Transverse colon (tissue), 4 donors: Measurements from ENCODE around the gene PSD. TPM values are rescaled to one million over a fixed set of nuclear protein-coding genes. Genes with fewer than 3 reads are reported as not detected.

Experiments used
- DNase-seq: peaks from one replicate; pipeline ENCODE4 v3.0.0-alpha.2; 2019
- H3K27ac ChIP-seq, 4 donors: fragments of 200-600 bp; sonication (generic); 2 replicates each; pipeline ENCODE4 v1.5.1; 2016 to 2018; ENCODE audit warnings: inconsistent platforms in 4 of 4
- H3K27me3 ChIP-seq: fragments of 200-600 bp; sonication (generic); 2 replicates; pipeline ENCODE4 v1.5.1; 2017; ENCODE audit warnings: inconsistent platforms
- H3K36me3 ChIP-seq, 4 donors: fragments of 200-600 bp; sonication (generic); 2 replicates each; pipeline ENCODE4 v1.5.1; 2017 to 2019; ENCODE audit warnings: inconsistent platforms in 4 of 4
- H3K4me1 ChIP-seq, 4 donors: fragments of 200-600 bp; sonication (generic); 2 replicates each; pipeline ENCODE4 v1.5.1; 2017 to 2020; ENCODE audit warnings: inconsistent platforms in 4 of 4
- H3K4me3 ChIP-seq, 4 donors: fragments of 200-600 bp; sonication (generic); 1 replicate in 1 of 4; 2 replicates in 3 of 4; pipeline versions ENCODE4 v1.5.1 to v1.6.1; 2017 to 2019; ENCODE audit warnings: inconsistent platforms in 4 of 4
- H3K9me3 ChIP-seq, 2 donors: fragments of 200-600 bp; sonication (generic); 2 replicates each; pipeline ENCODE4 v1.5.1; 2017 to 2019; ENCODE audit warnings: inconsistent platforms in 2 of 2
- CTCF ChIP-seq, 5 experiments: fragments of 200-600 bp in 3 of 5; fragments of 450-650 bp in 2 of 5; sonication (generic) in 3 of 5; IDR thresholded peaks; 1 replicate in 2 of 5; 2 replicates in 3 of 5; pipeline ENCODE4 v1.5.1; 2016 to 2017; ENCODE audit warnings: antibody characterized with exemption in 5 of 5, inconsistent platforms in 3 of 5, mild to moderate bottlenecking in 2 of 5, moderate library complexity in 1 of 5
- EP300 ChIP-seq: sonication (generic); formaldehyde crosslinking; IDR thresholded peaks from one replicate; pipeline ENCODE4 v1.6.1; 2017; ENCODE audit warnings: antibody characterized with exemption, low read depth
- POLR2A ChIP-seq: fragments of 450-650 bp; IDR thresholded peaks from one replicate; pipeline ENCODE4 v1.6.1; 2016; ENCODE audit warnings: antibody characterized with exemption, mild to moderate bottlenecking, moderate library complexity
- POLR2AphosphoS5 ChIP-seq, 3 donors: sonication (generic); formaldehyde crosslinking; IDR thresholded peaks; one replicate each; pipeline ENCODE4 v1.6.1; 2016; ENCODE audit warnings: antibody characterized with exemption in 3 of 3
- WGBS, 2 donors: methylation state at CpG; one replicate each; pipeline ENCODE4 v1.1.5; 2018; ENCODE audit warnings: low coverage in 1 of 2; 5-methylcytosine and 5-hydroxymethylcytosine counted together
- in situ Hi-C, 4 donors: fragments of 200-750 bp; cut with MboI; loops; one replicate each; pipeline versions ENCODE4 v1.15.0 to v1.15.1; 2017; ENCODE audit warnings: low sequenced_read_pairs in 3 of 4, low pct_ligation_motif_present in 1 of 4, low pct_unique_long_range_greater_than_20kb in 1 of 4
- intact Hi-C: fragments of 100-400 bp; cut with DNase I; formaldehyde crosslinking; loops from one replicate; pipeline ENCODE4 v1.15.1; 2023; ENCODE audit warnings: low total_unique reads
- total RNA-seq, 4 donors: library from RNA; depleted of rRNA; stranded (reverse); fragments of >200 nt; gene quantifications; one replicate each; pipeline ENCODE4 v1.1.0, GENCODE V29; 2016

The PSD gene
- total RNA-seq, 4 donors from 2014 or later = 38.9 to 56.1 (median 49.4) TPM

GRCh38 chr10:102449321-102450123, 30.9 kb upstream of the PSD start:
- WGBS, 2 donors = 9 to 32% methylated on average over 5 to 30 of the region's 30 CpGs
- peak overlapping the region; percentile 38 to 78 (median 74) for H3K4me3 ChIP-seq
- peak overlapping the region; percentile 88 to 93 (median 91) for H3K27ac ChIP-seq
- peaks cover 4 to 16% (median 9%) of the 10 kb centered on the region in 4 donors for H3K4me1 ChIP-seq
- DNase-seq = peak; percentile 91
- H3K27me3 ChIP-seq = no peaks in the 10 kb centered on the region
- intact Hi-C loops (no loop called here), in situ Hi-C loops (no loop called here)
- no peaks in the 10 kb centered on the region for H3K36me3 ChIP-seq
- TF ChIP-seq POLR2AphosphoS5 (IDR thresholded peaks at IDR 0.05) = no peak
- TF ChIP-seq EP300 = no peak
- TF ChIP-seq CTCF (IDR thresholded peaks at IDR 0.05) = no peak
- no peak for TF ChIP-seq POLR2A
- no peaks in the 10 kb centered on the region for H3K9me3 ChIP-seq

GRCh38 chr10:102444851-102445250, 26.3 kb upstream of the PSD start:
- intact Hi-C loops = no loop called here
- in situ Hi-C loops = no loop called here
- WGBS, 2 donors = 77 to 85% methylated on average over 2 of the region's 2 CpGs

GRCh38 chr10:102438374-102438773, 19.8 kb upstream of the PSD start:
- DNase-seq = no peak
- intact Hi-C loops = no loop called here
- in situ Hi-C loops = no loop called here

More at GRCh38 chr10:102444851-102445250, 26.3 kb upstream of the PSD start:
- peaks cover 0 to 4% (median 3%) of the 10 kb centered on the region in 4 donors for H3K4me1 ChIP-seq
- no peak overlapping the region for H3K27ac ChIP-seq
- DNase-seq = no peak
- TF ChIP-seq POLR2AphosphoS5 (IDR thresholded peaks at IDR 0.05) = no peak
- TF ChIP-seq CTCF (IDR thresholded peaks at IDR 0.05) = no peak
- no peak for TF ChIP-seq EP300
- TF ChIP-seq POLR2A = no peak
- no peaks in the 10 kb centered on the region for H3K36me3 ChIP-seq
- H3K4me3 ChIP-seq = no peak overlapping the region
- H3K27me3 ChIP-seq = no peaks in the 10 kb centered on the region
- no peaks in the 10 kb centered on the region for H3K9me3 ChIP-seq

More at GRCh38 chr10:102438374-102438773, 19.8 kb upstream of the PSD start:
- Histone ChIP-seq H3K4me1 (peaks cover 0 to 21% (median 3%) of the 10 kb centered on the region in 4 donors), H3K27ac (no peak overlapping the region), H3K36me3 (no peaks in the 10 kb centered on the region), H3K9me3 (no peaks in the 10 kb centered on the region), H3K27me3 (peaks cover 21% of the 10 kb centered on the region), H3K4me3 (no peak overlapping the region)
- 85 to 100% methylated on average over 1 of the region's 1 CpG for WGBS, 2 donors
- no peak for TF ChIP-seq CTCF (IDR thresholded peaks at IDR 0.05)
- no peak for TF ChIP-seq EP300
- TF ChIP-seq POLR2A = no peak
- TF ChIP-seq POLR2AphosphoS5 (IDR thresholded peaks at IDR 0.05) = no peak
